GM23338 (cell line): ENCODE results near the gene MAGI1. TPM values are rescaled to one million over a fixed set of nuclear protein-coding genes. Genes with fewer than 3 reads are reported as not detected.
A peak's percentile ranks its signal among the peaks of the same experiment; 100 is the strongest.

ENCODE experiments used
- ATAC-seq: fragments of 200-7000 bp; cut with Tn5 transposase; 3 replicates; pipeline ENCODE4 v1.9.1; 2020
- DNase-seq: peaks from one replicate; pipeline ENCODE4 v3.0.0-alpha.2; 2015; ENCODE audit warnings: low spot score
- H2AFZ ChIP-seq: fragments of 200-600 bp; sonication (generic); 2 replicates; pipeline ENCODE4 v1.8.0; 2016; ENCODE audit warnings: antibody characterized with exemption, mild to moderate bottlenecking, moderate library complexity
- H3F3A ChIP-seq: fragments of 200-600 bp; sonication (generic); replicated peaks from 2 replicates; pipeline ENCODE4 v1.8.0; 2017; ENCODE audit warnings: antibody characterized with exemption, mixed run types, low read depth
- H3K27ac ChIP-seq: fragments of 200-600 bp; sonication (generic); 2 replicates; pipeline ENCODE4 v1.6.1; 2016; ENCODE audit warnings: low read depth
- H3K27me3 ChIP-seq: fragments of 200-600 bp; sonication (generic); 2 replicates; pipeline ENCODE4 v1.8.0; 2016; ENCODE audit warnings: mild to moderate bottlenecking, mixed run types, moderate library complexity; ENCODE audit not compliant: insufficient read depth
- H3K36me3 ChIP-seq: fragments of 200-600 bp; sonication (generic); 2 replicates; pipeline ENCODE4 v1.8.0; 2016; ENCODE audit warnings: mild to moderate bottlenecking; ENCODE audit not compliant: insufficient read depth
- H3K4me1 ChIP-seq: fragments of 200-600 bp; sonication (generic); 2 replicates; pipeline ENCODE4 v1.8.0; 2016; ENCODE audit warnings: mild to moderate bottlenecking, moderate library complexity; ENCODE audit not compliant: insufficient read depth
- H3K4me2 ChIP-seq: fragments of 200-600 bp; sonication (generic); 2 replicates; pipeline ENCODE4 v1.7.1; 2017; ENCODE audit warnings: mixed run types
- H3K4me3 ChIP-seq: fragments of 200-600 bp; sonication (generic); 2 replicates; pipeline ENCODE4 v1.6.1; 2016; ENCODE audit warnings: mixed run types
- H3K79me2 ChIP-seq: fragments of 200-600 bp; sonication (generic); replicated peaks from 2 replicates; pipeline ENCODE4 v1.8.0; 2017; ENCODE audit warnings: mild to moderate bottlenecking; ENCODE audit not compliant: insufficient read depth
- H3K9me2 ChIP-seq: fragments of 200-600 bp; sonication (generic); 2 replicates; pipeline ENCODE4 v1.8.0; 2017; ENCODE audit not compliant: insufficient read depth
- H4K20me1 ChIP-seq: fragments of 200-600 bp; sonication (generic); replicated peaks from 2 replicates; pipeline ENCODE4 v1.8.0; 2017; ENCODE audit warnings: mild to moderate bottlenecking; ENCODE audit not compliant: insufficient read depth
- H3K27ac Mint-ChIP-seq: 2 replicates; pipeline ENCODE4 v1.8.0; 2020; ENCODE audit warnings: inconsistent platforms, mild to moderate bottlenecking, moderate library complexity, mixed read lengths
- H3K27me3 Mint-ChIP-seq: 3 replicates; pipeline ENCODE4 v1.8.0; 2022; ENCODE audit warnings: low read depth, mild to moderate bottlenecking, moderate library complexity, mixed read lengths, inconsistent platforms; ENCODE audit not compliant: insufficient read depth, poor library complexity
- H3K36me3 Mint-ChIP-seq: 3 replicates; pipeline ENCODE4 v1.8.0; 2021; ENCODE audit warnings: low read depth, mild to moderate bottlenecking, inconsistent platforms, moderate library complexity, mixed read lengths
- H3K4me1 Mint-ChIP-seq: 3 replicates; pipeline ENCODE4 v1.8.0; 2020; ENCODE audit warnings: mild to moderate bottlenecking, inconsistent platforms, mixed read lengths
- H3K4me3 Mint-ChIP-seq: 3 replicates; pipeline ENCODE4 v1.8.0; 2021; ENCODE audit warnings: moderate library complexity, mild to moderate bottlenecking, inconsistent platforms, mixed read lengths
- H3K9me3 Mint-ChIP-seq: 3 replicates; pipeline ENCODE4 v1.8.0; 2020; ENCODE audit warnings: moderate library complexity, mild to moderate bottlenecking, inconsistent platforms, mixed read lengths
- CREB1 ChIP-seq: fragments of 250-450 bp; sonication (Bioruptor Pico); IDR thresholded peaks from 2 replicates; pipeline ENCODE4 v1.5.0; 2020; ENCODE audit warnings: low read depth, mild to moderate bottlenecking, moderate library complexity
- ETS1 ChIP-seq: IDR thresholded peaks from 2 replicates; pipeline ENCODE4 v1.6.1; 2016; ENCODE audit warnings: antibody characterized with exemption
- EZH2 ChIP-seq: fragments of 200-600 bp; sonication (generic); IDR thresholded peaks from one replicate; pipeline ENCODE4 v1.8.0; 2017; ENCODE audit warnings: antibody characterized with exemption, mild to moderate bottlenecking, low read depth; ENCODE audit not compliant: unreplicated experiment
- EZH2phosphoT487 ChIP-seq: fragments of 200-600 bp; sonication (generic); IDR thresholded peaks from one replicate; pipeline ENCODE4 v1.8.1; 2018; ENCODE audit warnings: antibody characterized with exemption; ENCODE audit not compliant: unreplicated experiment
- JUNB ChIP-seq: IDR thresholded peaks from one replicate; pipeline ENCODE4 v1.6.1; 2016; ENCODE audit warnings: antibody characterized with exemption; ENCODE audit not compliant: unreplicated experiment
- NANOG ChIP-seq: IDR thresholded peaks from 2 replicates; pipeline ENCODE4 v1.6.1; 2016; ENCODE audit warnings: antibody characterized with exemption, borderline replicate concordance
- POLR2AphosphoS5 ChIP-seq: IDR thresholded peaks from 2 replicates; pipeline ENCODE4 v1.6.1; 2016; ENCODE audit warnings: antibody characterized with exemption, low read depth
- REST ChIP-seq: IDR thresholded peaks from one replicate; pipeline ENCODE4 v1.6.1; 2018; ENCODE audit warnings: antibody characterized with exemption; ENCODE audit not compliant: unreplicated experiment
- STAT1 ChIP-seq: IDR thresholded peaks from one replicate; pipeline ENCODE4 v1.6.1; 2016; ENCODE audit warnings: antibody characterized with exemption; ENCODE audit not compliant: unreplicated experiment
- ZNF114 ChIP-seq: fragments of 250-450 bp; sonication (Bioruptor Pico); IDR thresholded peaks from 2 replicates; pipeline ENCODE4 v1.5.0; 2020; ENCODE audit warnings: mild to moderate bottlenecking, moderate library complexity
- ZNF331 ChIP-seq: fragments of 250-450 bp; sonication (Bioruptor Pico); IDR thresholded peaks from 2 replicates; pipeline ENCODE4 v1.5.0; 2020; ENCODE audit warnings: low read depth, mild to moderate bottlenecking, moderate library complexity
- ZNF462 ChIP-seq: fragments of 250-450 bp; sonication (Bioruptor Pico); IDR thresholded peaks from 2 replicates; pipeline ENCODE4 v1.5.0; 2020; ENCODE audit warnings: mild to moderate bottlenecking, moderate library complexity
- polyA plus RNA-seq: library from polyadenylated mRNA; unstranded; fragments of >200 nt; fragmentation: Nextera tagmentation; extraction: Ambion mirVana; gene quantifications from 2 replicates; pipeline ENCODE4 v1.2.1, GENCODE V29; 2016
- total RNA-seq: library from RNA; depleted of rRNA; stranded (reverse); fragments of >200 nt; shearing (Covaris generic); gene quantifications from 2 replicates; pipeline ENCODE4 v1.2.3, GENCODE V29; 2014
- TF ChIP-seq, protein P1 (sequence below), 2 experiments: fragments of 200-600 bp in 1 of 2; sonication (generic) in 1 of 2; conservative IDR thresholded peaks; 2 replicates each; pipeline versions ENCODE4 v1.5.1 to v1.6.1; 2016 to 2017; ENCODE audit warnings: antibody characterized with exemption in 2 of 2, low read depth in 2 of 2, mild to moderate bottlenecking in 2 of 2, moderate library complexity in 1 of 2

The MAGI1 gene
- total and polyA plus RNA-seq, 2 experiments from 2014 or later: 27.4 to 71.2 TPM

DNA sequence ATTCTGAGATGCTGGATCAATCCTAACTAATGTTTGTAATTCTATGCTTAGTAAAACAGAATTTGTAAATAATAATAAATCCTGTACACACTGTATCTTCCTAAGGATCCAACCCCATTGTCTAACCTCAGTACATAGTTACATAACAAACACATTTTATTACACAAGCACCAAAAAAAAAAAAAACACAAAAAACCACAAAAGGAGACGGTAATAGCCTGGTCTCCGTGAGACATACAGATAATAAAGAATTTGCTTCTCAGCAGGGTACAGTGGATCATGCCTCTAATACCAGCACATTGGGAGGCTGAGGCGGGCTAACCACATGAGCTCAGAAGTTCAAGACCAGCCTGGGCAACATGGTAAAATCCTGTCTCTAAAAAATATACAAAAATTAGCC lies 558.7 kb downstream of the MAGI1 start:
- Histone ChIP-seq H4K20me1 (no peaks in the 10 kb centered on the region), H3K27me3 (no peaks in the 10 kb centered on the region), H3K36me3 (no peaks in the 10 kb centered on the region), H3K27ac (no peak overlapping the region; the same call in 1 of the 2 replicates), H3K79me2 (peaks cover 42% of the 10 kb centered on the region), H3K4me2 (0 out of 2 replicates have a peak overlapping the region, but pooled peaks have one; percentile 23), H3K9me2 (no peaks in the 10 kb centered on the region), H3K4me3 (no peak overlapping the region), H3F3A (no peaks in the 10 kb centered on the region), H2AFZ (no peak overlapping the region), H3K4me1 (peaks cover 67% of the 10 kb centered on the region)
- no peaks in the 10 kb centered on the region for H3K9me3 Mint-ChIP-seq
- H3K27ac Mint-ChIP-seq: no peak overlapping the region
- peaks cover 69% of the 10 kb centered on the region for H3K4me1 Mint-ChIP-seq
- DNase-seq (no peak), ATAC-seq (no peak)
- H3K27me3 Mint-ChIP-seq: no peaks in the 10 kb centered on the region
- H3K4me3 Mint-ChIP-seq: no peak overlapping the region
- TF ChIP-seq ZNF462 (CRISPR knock-in tag): no peak
- TF ChIP-seq POLR2AphosphoS5: no peak
- TF ChIP-seq NANOG: no peak
- no peak for TF ChIP-seq STAT1
- no peak for TF ChIP-seq JUNB
- no peak for TF ChIP-seq ETS1
- no peak for TF ChIP-seq REST
- no peak for TF ChIP-seq CREB1
- TF ChIP-seq EZH2: no peak
- TF ChIP-seq, protein P1, sequence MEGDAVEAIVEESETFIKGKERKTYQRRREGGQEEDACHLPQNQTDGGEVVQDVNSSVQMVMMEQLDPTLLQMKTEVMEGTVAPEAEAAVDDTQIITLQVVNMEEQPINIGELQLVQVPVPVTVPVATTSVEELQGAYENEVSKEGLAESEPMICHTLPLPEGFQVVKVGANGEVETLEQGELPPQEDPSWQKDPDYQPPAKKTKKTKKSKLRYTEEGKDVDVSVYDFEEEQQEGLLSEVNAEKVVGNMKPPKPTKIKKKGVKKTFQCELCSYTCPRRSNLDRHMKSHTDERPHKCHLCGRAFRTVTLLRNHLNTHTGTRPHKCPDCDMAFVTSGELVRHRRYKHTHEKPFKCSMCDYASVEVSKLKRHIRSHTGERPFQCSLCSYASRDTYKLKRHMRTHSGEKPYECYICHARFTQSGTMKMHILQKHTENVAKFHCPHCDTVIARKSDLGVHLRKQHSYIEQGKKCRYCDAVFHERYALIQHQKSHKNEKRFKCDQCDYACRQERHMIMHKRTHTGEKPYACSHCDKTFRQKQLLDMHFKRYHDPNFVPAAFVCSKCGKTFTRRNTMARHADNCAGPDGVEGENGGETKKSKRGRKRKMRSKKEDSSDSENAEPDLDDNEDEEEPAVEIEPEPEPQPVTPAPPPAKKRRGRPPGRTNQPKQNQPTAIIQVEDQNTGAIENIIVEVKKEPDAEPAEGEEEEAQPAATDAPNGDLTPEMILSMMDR (conservative IDR thresholded peaks at IDR 0.05; ENCODE audit: low read depth in 2 of 2): no peak
- TF ChIP-seq ZNF114 (CRISPR knock-in tag): no peak
- no peak for TF ChIP-seq ZNF331 (CRISPR knock-in tag)
- no peak for TF ChIP-seq EZH2phosphoT487
- H3K36me3 Mint-ChIP-seq: peaks cover 12% of the 10 kb centered on the region; the same call in 2 of the 3 replicates
